Stimulated activated CD4-positive, alpha-beta T cell treated with anti-CD3 and anti-CD28 coated beads, Interleukin-12 subunit alpha, Interleukin-12 subunit beta, amount 100 ng/mL, for 48 hours (primary cell): ENCODE measurements around the gene FAM124A.

Experiments
- DNase-seq, 3 donors: peaks; one replicate each; pipeline ENCODE4 v3.0.0-alpha.2; 2020; ENCODE audit warnings: low read depth in 2 of 3, low spot score in 1 of 3

FAM124A gene

GRCh38 chr13:51333421-51333820, 111.2 kb downstream of the FAM124A start:
- no peak for DNase-seq

- no peak for DNase-seq
These were observed 111.6 kb downstream of the FAM124A start for GRCh38 chr13:51333826-51334225.
